GM12801 (cell line): ENCODE results near the gene WDR45.

ENCODE experiments used
- CTCF ChIP-seq: IDR thresholded peaks from one replicate; pipeline ENCODE4 v1.5.1; 2011; ENCODE audit warnings: control low read depth; ENCODE audit not compliant: insufficient read length; ENCODE audit errors: extremely low read depth

WDR45 gene

GRCh38 chrX:49079489-49080428 is at the start of gene WDR45:
Gene WDR45, minus strand, starts transcription at chrX:49079887. Its CDS starts 1,792 bp downstream, at chrX:49078095.
- TF ChIP-seq CTCF, result no peak

- TF ChIP-seq CTCF, result no peak
Observed at GRCh38 chrX:49129427-49129826, 49.7 kb upstream of the WDR45 start.

GRCh38 chrX:49122499-49122898 is 42.8 kb upstream of the WDR45 start:
- TF ChIP-seq CTCF, result no peak

GRCh38 chrX:49120091-49120490 is 40.4 kb upstream of the WDR45 start:
- TF ChIP-seq CTCF, result no peak

GRCh38 chrX:49117581-49117980 is 37.9 kb upstream of the WDR45 start:
- TF ChIP-seq CTCF, result no peak

- no peak for TF ChIP-seq CTCF
Observed at GRCh38 chrX:49116716-49117115, 37.0 kb upstream of the WDR45 start.

GRCh38 chrX:49116076-49116475 is 36.4 kb upstream of the WDR45 start:
- TF ChIP-seq CTCF, result no peak
